GM23338 (cell line): ENCODE measurements around the gene PDK4. TPM values are rescaled to one million over a fixed set of nuclear protein-coding genes. Genes with fewer than 3 reads are reported as not detected.

Experiments used
- ATAC-seq: fragments of 200-7000 bp; cut with Tn5 transposase; 3 replicates; pipeline ENCODE4 v1.9.1; 2020
- DNase-seq: peaks from one replicate; pipeline ENCODE4 v3.0.0-alpha.2; 2015; ENCODE audit warnings: low spot score
- H2AFZ ChIP-seq: fragments of 200-600 bp; sonication (generic); 2 replicates; pipeline ENCODE4 v1.8.0; 2016; ENCODE audit warnings: antibody characterized with exemption, mild to moderate bottlenecking, moderate library complexity
- H3F3A ChIP-seq: fragments of 200-600 bp; sonication (generic); replicated peaks from 2 replicates; pipeline ENCODE4 v1.8.0; 2017; ENCODE audit warnings: antibody characterized with exemption, mixed run types, low read depth
- H3K27ac ChIP-seq: fragments of 200-600 bp; sonication (generic); 2 replicates; pipeline ENCODE4 v1.6.1; 2016; ENCODE audit warnings: low read depth
- H3K27me3 ChIP-seq: fragments of 200-600 bp; sonication (generic); 2 replicates; pipeline ENCODE4 v1.8.0; 2016; ENCODE audit warnings: mild to moderate bottlenecking, mixed run types, moderate library complexity; ENCODE audit not compliant: insufficient read depth
- H3K36me3 ChIP-seq: fragments of 200-600 bp; sonication (generic); 2 replicates; pipeline ENCODE4 v1.8.0; 2016; ENCODE audit warnings: mild to moderate bottlenecking; ENCODE audit not compliant: insufficient read depth
- H3K4me1 ChIP-seq: fragments of 200-600 bp; sonication (generic); 2 replicates; pipeline ENCODE4 v1.8.0; 2016; ENCODE audit warnings: mild to moderate bottlenecking, moderate library complexity; ENCODE audit not compliant: insufficient read depth
- H3K4me2 ChIP-seq: fragments of 200-600 bp; sonication (generic); 2 replicates; pipeline ENCODE4 v1.7.1; 2017; ENCODE audit warnings: mixed run types
- H3K4me3 ChIP-seq: fragments of 200-600 bp; sonication (generic); 2 replicates; pipeline ENCODE4 v1.6.1; 2016; ENCODE audit warnings: mixed run types
- H3K79me2 ChIP-seq: fragments of 200-600 bp; sonication (generic); replicated peaks from 2 replicates; pipeline ENCODE4 v1.8.0; 2017; ENCODE audit warnings: mild to moderate bottlenecking; ENCODE audit not compliant: insufficient read depth
- H3K9me2 ChIP-seq: fragments of 200-600 bp; sonication (generic); 2 replicates; pipeline ENCODE4 v1.8.0; 2017; ENCODE audit not compliant: insufficient read depth
- H4K20me1 ChIP-seq: fragments of 200-600 bp; sonication (generic); replicated peaks from 2 replicates; pipeline ENCODE4 v1.8.0; 2017; ENCODE audit warnings: mild to moderate bottlenecking; ENCODE audit not compliant: insufficient read depth
- H3K27ac Mint-ChIP-seq: 2 replicates; pipeline ENCODE4 v1.8.0; 2020; ENCODE audit warnings: inconsistent platforms, mild to moderate bottlenecking, moderate library complexity, mixed read lengths
- H3K27me3 Mint-ChIP-seq: 3 replicates; pipeline ENCODE4 v1.8.0; 2022; ENCODE audit warnings: low read depth, mild to moderate bottlenecking, moderate library complexity, mixed read lengths, inconsistent platforms; ENCODE audit not compliant: insufficient read depth, poor library complexity
- H3K36me3 Mint-ChIP-seq: 3 replicates; pipeline ENCODE4 v1.8.0; 2021; ENCODE audit warnings: low read depth, mild to moderate bottlenecking, inconsistent platforms, moderate library complexity, mixed read lengths
- H3K4me1 Mint-ChIP-seq: 3 replicates; pipeline ENCODE4 v1.8.0; 2020; ENCODE audit warnings: mild to moderate bottlenecking, inconsistent platforms, mixed read lengths
- H3K4me3 Mint-ChIP-seq: 3 replicates; pipeline ENCODE4 v1.8.0; 2021; ENCODE audit warnings: moderate library complexity, mild to moderate bottlenecking, inconsistent platforms, mixed read lengths
- H3K9me3 Mint-ChIP-seq: 3 replicates; pipeline ENCODE4 v1.8.0; 2020; ENCODE audit warnings: moderate library complexity, mild to moderate bottlenecking, inconsistent platforms, mixed read lengths
- CREB1 ChIP-seq: fragments of 250-450 bp; sonication (Bioruptor Pico); IDR thresholded peaks from 2 replicates; pipeline ENCODE4 v1.5.0; 2020; ENCODE audit warnings: low read depth, mild to moderate bottlenecking, moderate library complexity
- EZH2 ChIP-seq: fragments of 200-600 bp; sonication (generic); IDR thresholded peaks from one replicate; pipeline ENCODE4 v1.8.0; 2017; ENCODE audit warnings: antibody characterized with exemption, mild to moderate bottlenecking, low read depth; ENCODE audit not compliant: unreplicated experiment
- EZH2phosphoT487 ChIP-seq: fragments of 200-600 bp; sonication (generic); IDR thresholded peaks from one replicate; pipeline ENCODE4 v1.8.1; 2018; ENCODE audit warnings: antibody characterized with exemption; ENCODE audit not compliant: unreplicated experiment
- JUNB ChIP-seq: IDR thresholded peaks from one replicate; pipeline ENCODE4 v1.6.1; 2016; ENCODE audit warnings: antibody characterized with exemption; ENCODE audit not compliant: unreplicated experiment
- NANOG ChIP-seq: IDR thresholded peaks from 2 replicates; pipeline ENCODE4 v1.6.1; 2016; ENCODE audit warnings: antibody characterized with exemption, borderline replicate concordance
- POLR2AphosphoS5 ChIP-seq: IDR thresholded peaks from 2 replicates; pipeline ENCODE4 v1.6.1; 2016; ENCODE audit warnings: antibody characterized with exemption, low read depth
- REST ChIP-seq: IDR thresholded peaks from one replicate; pipeline ENCODE4 v1.6.1; 2018; ENCODE audit warnings: antibody characterized with exemption; ENCODE audit not compliant: unreplicated experiment
- ZNF331 ChIP-seq: fragments of 250-450 bp; sonication (Bioruptor Pico); IDR thresholded peaks from 2 replicates; pipeline ENCODE4 v1.5.0; 2020; ENCODE audit warnings: low read depth, mild to moderate bottlenecking, moderate library complexity
- polyA plus RNA-seq: library from polyadenylated mRNA; unstranded; fragments of >200 nt; fragmentation: Nextera tagmentation; extraction: Ambion mirVana; gene quantifications from 2 replicates; pipeline ENCODE4 v1.2.1, GENCODE V29; 2016
- total RNA-seq: library from RNA; depleted of rRNA; stranded (reverse); fragments of >200 nt; shearing (Covaris generic); gene quantifications from 2 replicates; pipeline ENCODE4 v1.2.3, GENCODE V29; 2014

PDK4 gene
- total and polyA plus RNA-seq, 2 experiments from 2014 or later: 0.32 TPM; not detected in 1

DNA sequence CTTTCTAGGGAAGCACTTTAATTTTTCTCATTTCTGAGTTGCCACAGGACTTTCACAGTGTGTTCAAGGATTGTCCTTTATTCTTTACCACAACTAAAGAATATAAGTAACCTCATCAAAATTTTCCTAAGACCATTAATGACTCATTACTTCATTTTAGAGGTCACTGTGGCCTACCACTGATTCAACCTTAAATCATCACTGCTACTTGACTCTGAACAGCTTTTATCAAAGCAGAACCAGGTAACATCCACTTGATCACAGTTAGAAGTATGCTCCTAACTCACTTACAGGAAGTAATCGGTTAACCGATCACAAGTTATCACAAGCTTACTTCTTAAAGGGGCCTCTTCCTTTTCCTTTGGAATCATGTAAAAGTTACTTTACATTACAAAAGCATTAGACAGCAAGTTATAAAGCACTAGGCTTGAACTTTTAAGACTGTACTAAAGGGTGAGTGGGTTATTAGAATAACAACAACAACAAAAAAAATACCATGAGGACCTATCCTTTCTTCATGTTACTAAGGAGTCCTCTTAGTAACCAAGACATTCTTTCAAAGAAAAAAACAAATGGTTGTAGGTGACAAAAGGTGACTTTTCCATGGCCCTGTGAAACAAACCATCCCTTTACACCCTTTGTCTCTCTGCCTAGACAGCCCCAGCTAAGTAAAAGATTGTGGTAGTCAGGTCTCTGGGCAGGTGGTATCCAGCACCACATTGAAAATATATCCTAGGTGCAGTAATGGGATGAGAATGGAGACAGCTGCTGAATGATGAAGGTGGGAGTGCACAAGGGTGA lies 40.0 kb upstream of the PDK4 start:
- no peak overlapping the region for H3K27ac Mint-ChIP-seq
- no peak overlapping the region for H3K4me3 Mint-ChIP-seq
- ATAC-seq: no peak

GRCh38 chr7:95632609-95633008 lies 36.3 kb upstream of the PDK4 start:
- H3K27me3 Mint-ChIP-seq: no peaks in the 10 kb centered on the region
- Histone ChIP-seq H3K4me1 (peaks cover 10% of the 10 kb centered on the region), H3K79me2 (no peaks in the 10 kb centered on the region), H3K9me2 (no peaks in the 10 kb centered on the region), H3K27me3 (no peaks in the 10 kb centered on the region), H3F3A (no peaks in the 10 kb centered on the region), H3K36me3 (no peaks in the 10 kb centered on the region), H3K4me2 (no peak overlapping the region), H4K20me1 (no peaks in the 10 kb centered on the region), H3K27ac (no peak overlapping the region), H2AFZ (no peak overlapping the region), H3K4me3 (no peak overlapping the region)
- no peak for TF ChIP-seq EZH2
- TF ChIP-seq EZH2phosphoT487: no peak
- no peak for TF ChIP-seq CREB1 (CRISPR knock-in tag)
- TF ChIP-seq JUNB: no peak
- TF ChIP-seq NANOG: no peak
- no peak for TF ChIP-seq REST
- no peak overlapping the region for H3K27ac Mint-ChIP-seq
- no peak for ATAC-seq
- no peak for DNase-seq
- no peak overlapping the region for H3K4me3 Mint-ChIP-seq
- peaks cover 25% of the 10 kb centered on the region for H3K4me1 Mint-ChIP-seq
- H3K9me3 Mint-ChIP-seq: no peaks in the 10 kb centered on the region
- no peaks in the 10 kb centered on the region for H3K36me3 Mint-ChIP-seq

More for the DNA sequence above, 40.0 kb upstream of the PDK4 start:
- H3K27me3 Mint-ChIP-seq: no peaks in the 10 kb centered on the region
- Histone ChIP-seq H3K27me3 (no peaks in the 10 kb centered on the region), H3F3A (no peaks in the 10 kb centered on the region), H3K4me3 (no peak overlapping the region), H3K27ac (no peak overlapping the region), H3K36me3 (no peaks in the 10 kb centered on the region), H4K20me1 (no peaks in the 10 kb centered on the region), H2AFZ (peak overlapping the region; percentile 19; the same call in 1 of the 2 replicates), H3K79me2 (no peaks in the 10 kb centered on the region), H3K4me2 (no peak overlapping the region; the same call in 1 of the 2 replicates), H3K9me2 (no peaks in the 10 kb centered on the region), H3K4me1 (peaks cover 2% of the 10 kb centered on the region; the same call in 1 of the 2 replicates)
- no peaks in the 10 kb centered on the region for H3K9me3 Mint-ChIP-seq
- TF ChIP-seq POLR2AphosphoS5 (no peak), CREB1 (CRISPR knock-in tag) (no peak), EZH2 (no peak), EZH2phosphoT487 (no peak), ZNF331 (CRISPR knock-in tag) (no peak), NANOG (no peak), REST (no peak)
- peaks cover 13% of the 10 kb centered on the region for H3K4me1 Mint-ChIP-seq
- peak; percentile 9 for DNase-seq
- no peaks in the 10 kb centered on the region for H3K36me3 Mint-ChIP-seq
